Measurements from ENCODE around the gene FPGS.
A peak's percentile ranks its signal among the peaks of the same experiment; 100 is the strongest.
"Not testable (repeated sequence)": the region's sequence is repeated elsewhere in the genome, so short reads cannot be mapped to it uniquely, and the experiment has no call there.

FPGS gene

GRCh38 chr9:127770905-127771569, 31.6 kb upstream of the FPGS start:
- DNase-seq = peak; percentile 78

DNA sequence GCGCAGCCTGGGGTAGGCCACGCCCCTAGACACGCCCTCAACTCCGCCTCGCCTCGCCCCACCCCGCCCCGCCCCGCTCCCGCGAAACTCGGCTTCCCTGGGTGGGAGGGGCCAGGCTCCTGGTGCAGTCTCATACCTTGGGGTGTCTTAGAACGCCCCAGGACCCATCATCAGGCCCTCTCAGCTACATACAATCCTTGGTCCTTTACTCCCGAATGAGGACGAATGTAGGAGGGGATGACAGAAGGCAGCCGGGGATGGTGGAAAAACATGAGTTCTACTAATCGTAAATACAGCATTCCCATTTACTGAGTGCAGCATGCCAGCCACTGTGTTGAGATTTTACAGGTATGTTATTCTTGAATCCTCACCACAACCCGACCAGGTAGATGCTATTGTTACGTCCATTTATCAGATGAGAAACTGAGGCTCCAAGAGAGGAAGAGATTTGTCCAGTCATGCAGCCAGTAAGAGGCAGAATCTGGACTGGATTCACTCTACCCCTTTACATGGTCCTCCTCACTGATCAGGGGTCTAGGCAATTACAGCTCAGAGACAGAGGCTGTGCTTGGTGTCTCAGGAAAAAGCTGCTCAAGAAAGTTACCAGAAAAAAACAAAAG, 31.0 kb upstream of the FPGS start:
- DNase-seq = no peak

DNA sequence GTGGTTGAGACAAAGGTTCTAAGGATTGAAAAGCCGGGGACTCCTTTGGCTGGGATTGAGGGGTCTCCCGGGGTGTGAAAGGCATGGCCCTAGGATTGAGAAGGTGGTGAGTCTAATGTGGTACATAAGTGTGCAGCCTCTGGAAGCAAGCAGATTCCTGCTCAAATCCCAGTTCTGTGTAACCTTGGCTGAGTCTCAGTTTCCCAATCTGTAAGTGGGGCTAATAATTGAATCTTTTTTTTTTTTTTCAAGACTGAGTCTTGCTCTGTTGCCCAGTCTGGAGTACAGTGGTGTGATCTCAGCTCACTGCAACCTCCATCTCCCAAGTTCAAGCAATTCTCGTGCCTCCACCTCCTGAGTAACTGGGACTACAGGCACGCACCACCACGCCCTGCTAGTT, 30.1 kb upstream of the FPGS start:
- DNase-seq = no peak

GRCh38 chr9:127773272-127773671, 29.4 kb upstream of the FPGS start:
- no peak for DNase-seq

- DNase-seq = no peak
These were observed 28.7 kb upstream of the FPGS start for GRCh38 chr9:127773981-127774380.

DNA sequence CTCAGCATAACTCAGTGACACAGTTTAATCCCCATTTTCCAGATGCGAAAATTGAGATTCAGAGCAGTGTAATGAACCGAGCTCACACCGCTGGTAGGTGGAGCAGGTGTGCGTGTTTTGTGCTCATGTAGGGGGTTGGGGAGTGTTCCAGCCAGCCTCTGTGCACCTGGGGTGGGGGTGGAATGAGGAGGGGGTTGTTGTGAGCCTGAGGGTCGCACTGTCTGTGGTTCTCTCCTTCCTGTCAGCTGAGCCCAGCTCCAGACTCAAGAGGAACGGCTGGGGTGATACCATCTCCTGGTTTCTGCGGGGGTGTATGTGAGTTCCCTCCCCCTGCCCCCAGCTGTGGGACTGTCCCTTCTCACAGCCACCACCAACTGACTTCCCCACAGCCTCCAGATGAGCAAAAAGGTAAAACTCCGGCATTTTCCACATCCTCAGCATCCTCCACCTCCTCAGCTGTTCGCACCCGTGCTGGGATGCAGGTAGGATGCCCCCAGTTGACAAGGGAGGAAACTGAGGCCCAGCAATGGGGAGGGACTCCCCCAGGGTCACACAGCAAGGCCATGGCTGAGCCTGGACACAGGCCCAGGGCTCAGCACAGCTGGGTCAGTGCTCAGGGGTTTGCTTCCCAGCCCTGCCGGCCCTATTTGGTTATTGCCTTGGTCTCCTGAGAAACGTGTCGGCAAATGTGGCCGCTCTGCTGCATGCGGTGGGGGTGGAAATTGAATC, 26.3 kb upstream of the FPGS start:
- DNase-seq = no peak

GRCh38 chr9:127776924-127777289, 25.8 kb upstream of the FPGS start:
- DNase-seq = no peak

- DNase-seq = no peak
These were observed 25.2 kb upstream of the FPGS start for GRCh38 chr9:127777368-127777980.

DNA sequence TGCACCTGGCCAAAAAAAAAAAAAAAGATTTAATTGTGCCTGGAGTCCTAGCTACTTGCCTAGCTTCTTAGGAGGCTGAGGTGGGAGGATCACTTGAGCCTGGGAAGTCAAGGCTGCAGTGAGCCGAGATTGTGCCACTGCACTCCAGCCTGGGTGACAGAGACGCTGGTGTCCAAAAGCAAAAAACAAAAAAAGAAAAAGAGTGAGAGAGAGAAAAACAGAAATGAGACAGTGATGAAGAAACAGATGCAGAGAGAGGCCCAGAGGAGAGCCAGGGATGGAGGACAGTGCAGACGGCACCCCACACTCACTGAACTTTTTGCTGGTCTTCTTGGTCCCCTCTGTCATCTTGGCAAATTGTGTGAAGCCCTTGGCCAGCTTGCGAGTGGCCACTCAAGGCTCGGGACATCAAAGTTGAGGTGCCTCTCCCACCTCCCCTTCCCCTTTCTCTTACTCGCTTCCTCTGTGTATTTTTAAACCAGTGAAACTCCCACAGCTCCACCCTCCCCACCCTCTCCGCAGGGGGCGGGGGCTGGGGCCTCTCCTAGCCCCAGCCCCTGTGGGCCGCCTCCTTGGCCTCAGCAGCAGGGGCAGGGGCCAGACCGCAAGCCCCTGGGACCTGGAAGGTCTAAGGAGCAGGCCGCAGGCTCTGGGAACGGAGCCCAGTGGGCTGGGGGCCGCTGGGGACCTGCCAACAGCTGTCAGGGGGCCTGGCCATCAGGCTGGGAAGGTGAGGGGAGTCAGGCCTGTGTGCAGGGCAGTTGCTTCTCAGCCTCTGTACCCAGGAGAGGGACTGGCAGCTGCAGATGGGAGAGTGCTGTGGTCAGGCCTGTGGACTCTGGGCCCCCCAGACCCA, 24.2 kb upstream of the FPGS start, which contains the start of gene SH2D3C:
TSS of gene SH2D3C (minus strand) at position 387 of the 856 bp plus-strand sequence. CDS start at position 348, 39 bp downstream.
- DNase-seq = no peak

- DNase-seq = no peak
These were observed 23.3 kb upstream of the FPGS start for GRCh38 chr9:127779136-127779981.

- no peak for DNase-seq
These were observed 22.4 kb upstream of the FPGS start for GRCh38 chr9:127780126-127780885.

DNA sequence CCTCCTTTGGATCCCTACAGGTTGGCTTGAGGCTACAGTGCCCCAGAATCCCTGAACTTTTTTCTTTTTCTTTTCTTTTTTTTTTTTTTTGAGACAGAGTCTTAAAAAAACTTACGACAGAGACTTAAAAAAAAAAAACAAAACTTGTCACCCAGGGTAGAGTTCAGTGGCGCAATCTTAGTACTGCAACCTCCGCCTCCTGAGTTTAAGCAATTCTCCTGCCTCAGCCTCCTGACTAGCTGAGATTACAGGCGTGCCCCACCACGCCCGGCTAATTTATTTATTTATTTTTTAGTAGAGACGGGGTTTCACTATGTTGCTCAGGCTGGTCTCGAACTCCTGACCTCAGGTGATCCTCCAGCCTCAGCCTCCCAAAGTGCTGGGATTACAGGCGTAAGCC, 21.8 kb upstream of the FPGS start:
- DNase-seq = not testable (repeated sequence)

- DNase-seq = no peak
These were observed 20.9 kb upstream of the FPGS start for GRCh38 chr9:127781806-127782205.

DNA sequence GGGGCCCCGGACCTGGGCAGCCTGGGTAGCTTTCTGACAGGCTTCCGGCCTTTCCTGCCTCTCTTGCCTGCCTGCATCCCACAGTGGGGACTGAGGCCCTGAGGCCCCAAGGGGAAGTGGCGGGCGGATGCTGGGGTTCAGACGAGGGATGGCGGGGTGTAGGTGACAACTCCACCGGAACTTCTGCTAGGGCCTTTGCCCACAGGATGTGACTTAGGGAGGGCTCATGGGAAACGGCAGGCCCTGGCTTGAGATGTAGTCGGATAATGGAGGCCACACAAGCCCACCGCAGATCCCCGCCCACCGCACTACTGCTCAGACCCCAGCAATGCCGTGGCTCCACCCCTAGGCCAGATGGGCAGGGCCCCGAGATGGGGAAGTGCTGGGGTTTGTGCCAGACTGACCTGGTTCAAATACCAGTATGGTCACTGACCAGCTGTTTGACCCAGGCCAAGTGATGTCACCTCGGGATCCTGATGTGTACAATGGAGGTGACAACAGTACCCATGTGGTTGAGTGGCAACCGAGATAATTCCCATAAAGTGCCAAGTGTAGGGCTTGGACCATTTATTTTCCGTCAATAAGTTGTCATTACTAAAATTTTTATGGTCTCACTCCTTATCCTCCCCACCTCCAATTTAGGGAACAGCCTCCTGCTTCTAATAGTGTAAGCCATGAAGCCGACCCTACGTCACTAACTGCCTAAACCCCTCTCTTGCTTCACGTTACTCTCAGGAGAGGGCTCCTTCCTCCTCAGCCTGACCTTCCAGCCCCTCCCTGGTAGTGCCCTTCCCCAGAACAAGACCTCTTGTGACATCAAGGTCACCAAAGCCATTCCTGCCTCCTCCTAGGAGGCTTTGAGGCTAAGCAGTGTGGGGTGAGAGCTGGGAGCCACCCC, 19.3 kb upstream of the FPGS start:
- DNase-seq = peak; percentile 68

- DNase-seq = peak; percentile 87
These were observed 17.4 kb upstream of the FPGS start for GRCh38 chr9:127785023-127785932.

DNA sequence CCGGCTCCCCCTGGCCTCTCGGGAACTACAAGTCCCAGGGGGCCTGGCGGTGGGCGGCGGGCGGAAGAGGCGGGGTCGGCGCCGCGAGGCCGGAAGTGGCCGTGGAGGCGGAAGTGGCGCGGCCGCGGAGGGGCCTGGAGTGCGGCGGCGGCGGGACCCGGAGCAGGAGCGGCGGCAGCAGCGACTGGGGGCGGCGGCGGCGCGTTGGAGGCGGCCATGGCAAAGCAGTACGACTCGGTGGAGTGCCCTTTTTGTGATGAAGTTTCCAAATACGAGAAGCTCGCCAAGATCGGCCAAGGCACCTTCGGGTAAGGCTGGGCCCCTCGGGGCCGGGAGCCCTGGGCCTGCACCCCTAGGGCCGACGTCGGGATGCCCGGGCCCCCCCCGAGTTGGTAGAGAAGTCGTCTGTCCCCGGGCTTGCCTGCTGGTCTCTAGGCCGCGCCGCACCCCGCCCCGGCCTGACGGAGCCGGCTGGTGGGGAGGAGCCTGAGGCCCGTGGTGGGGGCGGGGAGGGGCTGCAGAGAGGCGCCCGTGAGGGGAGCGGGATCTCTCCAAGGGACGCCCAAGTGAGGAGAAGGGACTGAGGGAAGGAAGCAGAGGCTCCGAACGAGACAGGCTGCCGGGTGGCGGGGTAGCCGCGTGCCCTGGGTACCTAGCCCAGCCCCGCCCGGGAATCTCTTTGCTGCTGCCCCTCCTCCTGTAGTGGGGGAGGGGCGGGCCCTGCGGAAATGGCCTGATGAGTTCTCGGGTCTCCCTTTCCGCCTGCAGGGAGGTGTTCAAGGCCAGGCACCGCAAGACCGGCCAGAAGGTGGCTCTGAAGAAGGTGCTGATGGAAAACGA, 16.5 kb upstream of the FPGS start, which contains the start of gene CDK9:
TSS of gene CDK9 (plus strand) at position 102 of the 840 bp plus-strand sequence. CDS start at position 217, 115 bp downstream.
- peak; percentile 91 for DNase-seq

GRCh38 chr9:127786773-127787104, 15.9 kb upstream of the FPGS start:
- no peak for DNase-seq
